ENCODE results near the gene POR. TPM values are rescaled to one million over a fixed set of nuclear protein-coding genes. Genes with fewer than 3 reads are reported as not detected.
A peak's percentile ranks its signal among the peaks of the same experiment; 100 is the strongest.
"Not testable (repeated sequence)": the region's sequence is repeated elsewhere in the genome, so short reads cannot be mapped to it uniquely, and the experiment has no call there.

POR gene
- total RNA-seq, 4 donors from 2014 or later: 10.0 to 122 (median 69.2) TPM

DNA sequence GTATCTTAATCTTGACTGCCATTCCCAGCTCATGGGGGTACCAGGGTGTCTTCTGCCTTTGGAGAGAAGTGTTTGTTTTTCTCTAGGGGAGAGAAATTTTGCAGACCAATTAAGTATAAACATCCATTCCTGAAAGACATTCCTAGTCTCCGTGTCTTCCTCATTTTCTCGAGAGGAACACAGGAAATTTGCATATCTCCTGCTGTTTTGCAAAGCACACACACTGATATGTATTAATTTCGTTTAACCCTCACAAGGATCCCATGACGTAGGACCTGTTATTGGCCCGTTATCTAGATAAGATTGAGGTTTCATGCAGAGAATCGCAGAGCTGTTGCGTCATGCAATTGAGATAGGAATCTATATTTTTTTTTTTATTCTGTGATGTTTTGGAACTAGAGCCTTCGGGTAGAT lies 35.2 kb upstream of the POR start:
- Histone ChIP-seq H3K36me3 (no peaks in the 10 kb centered on the region), H3K4me3 (peak overlapping the region; percentile 92 to 97), H3K9me3 (no peaks in the 10 kb centered on the region), H3K4me1 (no peaks in the 10 kb centered on the region), H3K27ac (peak overlapping the region; percentile 75 to 81), H3K27me3 (no peaks in the 10 kb centered on the region)
- intact Hi-C loops (cut with DNase I; ENCODE audit: low total_unique reads): no loop called here
- no peak for DNase-seq
- TF ChIP-seq, protein P1, sequence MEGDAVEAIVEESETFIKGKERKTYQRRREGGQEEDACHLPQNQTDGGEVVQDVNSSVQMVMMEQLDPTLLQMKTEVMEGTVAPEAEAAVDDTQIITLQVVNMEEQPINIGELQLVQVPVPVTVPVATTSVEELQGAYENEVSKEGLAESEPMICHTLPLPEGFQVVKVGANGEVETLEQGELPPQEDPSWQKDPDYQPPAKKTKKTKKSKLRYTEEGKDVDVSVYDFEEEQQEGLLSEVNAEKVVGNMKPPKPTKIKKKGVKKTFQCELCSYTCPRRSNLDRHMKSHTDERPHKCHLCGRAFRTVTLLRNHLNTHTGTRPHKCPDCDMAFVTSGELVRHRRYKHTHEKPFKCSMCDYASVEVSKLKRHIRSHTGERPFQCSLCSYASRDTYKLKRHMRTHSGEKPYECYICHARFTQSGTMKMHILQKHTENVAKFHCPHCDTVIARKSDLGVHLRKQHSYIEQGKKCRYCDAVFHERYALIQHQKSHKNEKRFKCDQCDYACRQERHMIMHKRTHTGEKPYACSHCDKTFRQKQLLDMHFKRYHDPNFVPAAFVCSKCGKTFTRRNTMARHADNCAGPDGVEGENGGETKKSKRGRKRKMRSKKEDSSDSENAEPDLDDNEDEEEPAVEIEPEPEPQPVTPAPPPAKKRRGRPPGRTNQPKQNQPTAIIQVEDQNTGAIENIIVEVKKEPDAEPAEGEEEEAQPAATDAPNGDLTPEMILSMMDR (IDR thresholded peaks at IDR 0.05): no peak
- no peak for TF ChIP-seq POLR2A (IDR thresholded peaks at IDR 0.05)

DNA sequence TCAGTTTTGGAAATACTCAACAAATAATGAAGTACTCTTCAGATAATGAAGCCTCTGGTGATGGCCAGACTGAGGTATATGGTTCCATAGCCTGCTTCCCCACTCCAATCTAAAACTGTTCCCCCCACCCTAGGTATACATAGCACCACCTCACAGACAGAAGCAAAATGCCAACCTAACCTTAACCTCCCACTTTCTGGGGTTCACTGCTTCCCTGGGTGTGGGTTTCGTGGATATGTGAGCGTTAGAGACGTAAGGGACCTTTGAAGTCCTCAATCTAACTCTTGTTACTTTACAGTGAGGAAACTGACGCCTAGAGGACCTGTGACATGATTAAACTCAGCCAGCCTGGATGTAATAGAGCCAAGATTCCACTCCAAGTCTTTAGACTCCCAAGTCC lies 34.7 kb upstream of the POR start:
- no peak for DNase-seq
- TF ChIP-seq, protein P1 (IDR thresholded peaks at IDR 0.05): no peak
- TF ChIP-seq POLR2A (IDR thresholded peaks at IDR 0.05): no peak
- intact Hi-C loops (cut with DNase I; ENCODE audit: low total_unique reads): no loop called here
- H3K36me3 ChIP-seq: no peaks in the 10 kb centered on the region
- peak overlapping the region in 1 of 2 donors; percentile 92 for H3K4me3 ChIP-seq
- no peaks in the 10 kb centered on the region for H3K9me3 ChIP-seq
- H3K4me1 ChIP-seq: no peaks in the 10 kb centered on the region
- no peaks in the 10 kb centered on the region for H3K27me3 ChIP-seq
- H3K27ac ChIP-seq: no peak overlapping the region

DNA sequence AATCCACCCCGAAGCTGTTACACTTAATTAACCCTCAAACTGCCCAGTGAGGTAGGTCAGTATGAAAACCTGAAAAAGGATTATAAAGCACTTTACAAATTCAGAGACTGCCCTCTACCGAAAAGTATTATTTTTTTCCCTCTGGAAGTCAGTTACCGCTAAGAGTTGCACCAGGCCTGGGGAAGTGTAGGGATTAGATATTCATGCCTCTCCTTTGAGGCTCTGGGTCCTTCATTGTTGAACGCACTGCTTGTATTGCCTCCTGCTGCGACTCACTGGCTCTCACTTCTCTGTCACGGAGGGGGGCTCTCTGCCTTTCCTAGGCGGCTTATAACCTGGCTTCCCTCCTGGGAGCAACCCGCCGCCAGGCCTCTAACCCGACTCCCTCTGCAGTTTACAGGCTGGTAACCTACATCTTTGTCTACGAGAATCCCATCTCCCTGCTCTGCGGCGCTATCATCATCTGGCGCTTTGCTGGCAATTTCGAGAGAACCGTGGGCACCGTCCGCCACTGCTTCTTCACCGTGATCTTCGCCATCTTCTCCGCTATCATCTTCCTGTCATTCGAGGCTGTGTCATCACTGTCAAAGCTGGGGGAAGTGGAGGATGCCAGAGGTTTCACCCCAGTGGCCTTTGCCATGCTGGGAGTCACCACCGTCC lies 33.4 kb upstream of the POR start:
- Histone ChIP-seq H3K27me3 (no peaks in the 10 kb centered on the region), H3K36me3 (no peaks in the 10 kb centered on the region), H3K4me3 (no peak overlapping the region), H3K4me1 (no peaks in the 10 kb centered on the region), H3K27ac (no peak overlapping the region), H3K9me3 (no peaks in the 10 kb centered on the region)
- intact Hi-C loops (cut with DNase I; ENCODE audit: low total_unique reads): no loop called here
- DNase-seq: no peak
- TF ChIP-seq, protein P1 (IDR thresholded peaks at IDR 0.05): no peak
- TF ChIP-seq POLR2A (IDR thresholded peaks at IDR 0.05): no peak

DNA sequence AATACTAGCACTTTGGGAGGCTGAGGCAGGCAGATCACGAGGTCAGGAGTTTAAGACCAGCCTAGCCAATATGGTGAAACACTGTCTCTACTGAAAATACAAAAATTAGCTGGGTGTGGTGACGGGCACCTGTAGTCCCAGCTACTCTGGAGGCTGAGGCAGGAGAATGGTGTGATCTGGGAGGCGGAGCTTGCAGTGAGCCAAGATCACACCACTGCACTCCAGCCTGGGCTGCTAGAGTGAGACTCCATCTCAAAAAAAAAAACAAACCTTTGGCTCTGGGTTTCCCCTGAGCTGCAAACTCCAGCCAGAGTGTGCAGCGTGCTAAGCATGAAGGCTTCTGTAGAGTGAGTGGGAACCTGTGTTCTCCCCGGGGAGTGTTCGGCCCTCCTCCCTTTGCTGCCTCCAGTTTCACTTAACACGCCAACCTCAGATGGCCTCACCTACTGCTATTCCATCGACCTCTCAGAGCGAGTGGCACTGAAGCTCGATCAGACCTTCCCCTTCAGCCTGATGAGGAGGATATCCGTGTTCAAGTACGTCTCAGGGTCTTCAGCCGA lies 31.6 kb upstream of the POR start:
- DNase-seq; H3K27me3 ChIP-seq; H3K9me3 ChIP-seq; H3K4me1 ChIP-seq; H3K27ac ChIP-seq; intact Hi-C loops (cut with DNase I; ENCODE audit: low total_unique reads); H3K36me3 ChIP-seq; H3K4me3 ChIP-seq: not testable (repeated sequence)

DNA sequence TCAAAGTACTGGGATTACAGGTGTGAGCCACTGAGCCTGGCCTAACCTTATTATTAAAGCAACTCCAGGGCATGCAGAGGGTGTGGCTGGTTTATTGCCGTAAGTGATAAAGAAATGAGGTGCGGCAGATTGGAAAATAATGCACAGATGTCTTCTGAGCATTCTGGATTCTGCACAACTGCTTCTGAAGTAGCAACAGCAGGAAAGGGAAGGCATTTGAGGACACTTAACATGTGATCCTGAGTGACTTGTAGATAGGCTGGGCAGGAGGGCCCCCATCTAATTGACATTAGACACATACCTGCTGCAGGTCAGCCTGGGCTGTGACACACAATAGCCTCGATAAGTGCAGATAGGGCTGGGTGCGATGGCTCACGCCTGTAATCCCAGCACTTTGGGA lies 30.5 kb upstream of the POR start:
- Histone ChIP-seq H3K27me3 (no peaks in the 10 kb centered on the region), H3K27ac (no peak overlapping the region), H3K4me1 (no peaks in the 10 kb centered on the region), H3K4me3 (no peak overlapping the region), H3K36me3 (no peaks in the 10 kb centered on the region), H3K9me3 (no peaks in the 10 kb centered on the region)
- DNase-seq: no peak
- no peak for TF ChIP-seq POLR2A (IDR thresholded peaks at IDR 0.05)
- TF ChIP-seq, protein P1 (IDR thresholded peaks at IDR 0.05): no peak
- intact Hi-C loops (cut with DNase I; ENCODE audit: low total_unique reads): no loop called here

Data from uterus (tissue), 4 donors.